Ovary (tissue), 3 donors: Measurements from ENCODE around the gene KBTBD13.

Experiments used
- EP300 ChIP-seq: sonication (generic); formaldehyde crosslinking; IDR thresholded peaks from one replicate; pipeline ENCODE4 v1.6.1; 2017; ENCODE audit warnings: antibody characterized with exemption
- POLR2A ChIP-seq: fragments of 450-650 bp; IDR thresholded peaks from one replicate; pipeline ENCODE4 v1.6.1; 2017; ENCODE audit warnings: antibody characterized with exemption, mild to moderate bottlenecking, moderate library complexity
- TF ChIP-seq, protein P1 (sequence below), 3 donors: fragments of 450-650 bp in 2 of 3; fragments of 200-600 bp in 1 of 3; IDR thresholded peaks; one replicate each; pipeline versions ENCODE4 v1.5.1 to v1.8.0; 2016 to 2022; ENCODE audit warnings: antibody characterized with exemption in 3 of 3, mild to moderate bottlenecking in 1 of 3
- donor health status: DM: no; HTN: no; CAD: no.

DNA sequence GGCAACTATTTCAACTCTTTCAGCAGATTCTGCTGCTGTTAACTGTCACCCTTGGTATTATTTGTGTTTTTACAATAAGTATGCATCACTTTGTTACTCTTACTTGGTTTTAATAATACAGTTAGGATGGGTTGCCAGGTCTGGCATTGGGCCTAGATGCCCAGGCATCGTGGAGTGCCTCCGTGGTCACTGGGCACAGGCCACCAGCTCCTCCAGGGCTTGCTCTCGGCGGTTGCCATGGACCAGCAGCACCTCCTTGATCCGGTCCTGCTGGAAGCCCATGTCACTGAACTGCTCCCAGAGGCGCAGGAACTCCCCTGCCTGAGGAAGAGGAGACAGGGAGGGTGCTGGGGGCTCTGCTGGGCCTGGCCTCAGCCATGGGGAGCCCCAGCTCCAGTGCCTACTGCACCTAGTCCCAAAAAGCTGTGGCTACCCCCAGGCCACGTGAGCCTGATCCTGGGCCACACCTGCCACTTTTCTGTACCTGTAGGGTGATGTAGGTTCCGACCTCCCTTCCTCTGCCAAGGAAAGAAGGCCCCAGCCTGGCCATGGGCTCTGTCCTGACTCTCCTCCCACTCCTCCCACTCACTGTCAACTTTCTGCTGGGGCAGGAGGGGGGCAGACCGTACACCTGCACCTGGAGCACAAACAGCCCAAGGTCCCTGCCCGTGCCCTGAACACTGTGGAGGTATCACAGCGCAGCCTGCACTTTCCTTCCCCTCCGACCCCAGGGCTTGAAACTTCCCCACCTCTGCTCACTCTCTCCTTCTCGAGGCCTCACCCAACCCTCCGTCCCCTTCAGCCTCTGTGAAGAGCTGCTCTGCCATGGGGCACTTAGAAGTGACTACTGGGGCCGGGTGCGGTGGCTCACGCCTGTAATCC, 16.6 kb downstream of the KBTBD13 start:
- TF ChIP-seq, protein P1, sequence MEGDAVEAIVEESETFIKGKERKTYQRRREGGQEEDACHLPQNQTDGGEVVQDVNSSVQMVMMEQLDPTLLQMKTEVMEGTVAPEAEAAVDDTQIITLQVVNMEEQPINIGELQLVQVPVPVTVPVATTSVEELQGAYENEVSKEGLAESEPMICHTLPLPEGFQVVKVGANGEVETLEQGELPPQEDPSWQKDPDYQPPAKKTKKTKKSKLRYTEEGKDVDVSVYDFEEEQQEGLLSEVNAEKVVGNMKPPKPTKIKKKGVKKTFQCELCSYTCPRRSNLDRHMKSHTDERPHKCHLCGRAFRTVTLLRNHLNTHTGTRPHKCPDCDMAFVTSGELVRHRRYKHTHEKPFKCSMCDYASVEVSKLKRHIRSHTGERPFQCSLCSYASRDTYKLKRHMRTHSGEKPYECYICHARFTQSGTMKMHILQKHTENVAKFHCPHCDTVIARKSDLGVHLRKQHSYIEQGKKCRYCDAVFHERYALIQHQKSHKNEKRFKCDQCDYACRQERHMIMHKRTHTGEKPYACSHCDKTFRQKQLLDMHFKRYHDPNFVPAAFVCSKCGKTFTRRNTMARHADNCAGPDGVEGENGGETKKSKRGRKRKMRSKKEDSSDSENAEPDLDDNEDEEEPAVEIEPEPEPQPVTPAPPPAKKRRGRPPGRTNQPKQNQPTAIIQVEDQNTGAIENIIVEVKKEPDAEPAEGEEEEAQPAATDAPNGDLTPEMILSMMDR (IDR thresholded peaks at IDR 0.05): no peak
- no peak for TF ChIP-seq POLR2A
- TF ChIP-seq EP300: no peak
